ENCODE results near the gene IDUA. TPM values are rescaled to one million over a fixed set of nuclear protein-coding genes. Genes with fewer than 3 reads are reported as not detected.
"Not testable (repeated sequence)": the region's sequence is repeated elsewhere in the genome, so short reads cannot be mapped to it uniquely, and the experiment has no call there.

The IDUA gene
- total and polyA plus RNA-seq, 12 donors: 1.6 to 109 (median 31.2) TPM

DNA sequence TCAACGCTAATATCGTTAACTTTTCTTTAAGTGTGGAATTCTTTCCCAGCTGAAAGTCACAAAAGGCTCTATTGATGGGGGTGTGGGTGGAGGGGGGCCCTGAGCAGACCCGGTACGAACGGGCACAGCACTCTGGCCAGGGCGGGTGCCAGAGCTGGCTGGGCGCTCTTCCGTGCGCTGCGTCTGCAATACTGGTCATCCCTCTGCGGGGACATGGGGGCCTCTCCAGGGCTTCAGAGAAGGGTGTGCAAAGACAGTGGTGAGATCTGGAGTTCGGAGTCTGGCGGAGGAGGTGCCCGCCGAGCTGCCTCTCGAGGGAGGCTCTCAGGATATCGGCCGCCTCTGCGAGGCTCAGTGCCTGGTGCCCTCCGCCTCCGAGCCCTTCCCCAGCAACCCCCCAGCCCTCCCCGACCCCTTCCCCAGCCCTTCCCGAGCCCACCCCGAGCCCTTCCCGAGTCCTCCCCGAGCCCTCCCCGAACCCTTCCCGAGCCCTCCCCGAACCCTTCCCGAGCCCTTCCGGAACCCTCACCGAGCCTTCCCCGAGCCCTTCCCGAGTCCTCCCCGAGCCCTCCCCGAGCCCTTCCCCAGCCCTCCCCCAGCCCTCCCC lies 58.9 kb downstream of the IDUA start:
- H3K36me3 ChIP-seq (replicated peaks in 1 of 2): no peaks in the 10 kb centered on the region
- WGBS, 4 donors: 77 to 86% (median 79%) methylated on average over 11 to 36 of the region's 36 CpGs
- peak in 4 of 7 donors; percentile 9 to 17 (median 16) for DNase-seq
- TF ChIP-seq CTCF (IDR thresholded peaks at IDR 0.05) (no peak), POLR2A (IDR thresholded peaks at IDR 0.05) (no peak)
- no peak overlapping the region for H3K4me3 ChIP-seq
- intact Hi-C loops (cut with DNase I): no loop called here
- H3K4me1 ChIP-seq (replicated peaks in 1 of 2): peaks cover 5 to 11% of the 10 kb centered on the region in 2 donors
- H3K27me3 ChIP-seq: peaks cover 7% of the 10 kb centered on the region
- no peak overlapping the region for H3K27ac ChIP-seq
- H3K9me3 ChIP-seq (replicated peaks in 1 of 3): no peaks in the 10 kb centered on the region

DNA sequence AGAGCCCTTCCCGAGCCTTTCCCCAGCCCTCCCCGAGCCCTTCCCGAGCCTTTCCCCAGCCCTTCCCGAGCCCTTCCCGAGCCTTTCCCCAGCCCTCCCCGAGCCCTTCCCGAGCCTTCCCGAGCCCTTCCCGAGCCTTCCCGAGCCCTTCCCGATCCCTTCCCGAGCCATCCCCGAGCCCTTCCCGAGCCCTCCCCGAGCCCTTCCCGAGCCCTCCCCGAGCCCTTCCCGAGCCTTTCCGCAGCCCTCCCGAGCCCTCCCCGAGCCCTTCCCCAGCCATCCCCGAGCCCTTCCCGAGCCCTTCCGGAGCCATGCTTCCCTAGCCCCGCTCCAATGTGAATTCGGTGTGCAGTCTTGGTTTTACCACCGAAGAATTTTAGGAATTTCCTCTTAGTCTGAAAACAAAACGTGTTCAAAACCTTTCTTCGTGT lies 59.8 kb downstream of the IDUA start:
- WGBS, 4 donors: 15 to 37% (median 29%) methylated on average over 28 to 29 of the region's 29 CpGs
- H3K27me3 ChIP-seq; intact Hi-C loops (cut with DNase I); H3K9me3 ChIP-seq (replicated peaks in 1 of 3); H3K36me3 ChIP-seq (replicated peaks in 1 of 2): not testable (repeated sequence)
- peaks cover 5 to 11% of the 10 kb centered on the region in 2 donors for H3K4me1 ChIP-seq (replicated peaks in 1 of 2)
- peak; percentile 74 to 82 (median 80) for DNase-seq
- H3K27ac ChIP-seq: peak overlapping the region in 1 of 5 donors; percentile 3
- peak overlapping the region in 1 of 4 donors; percentile 2 for H3K4me3 ChIP-seq

- intact Hi-C loops (cut with DNase I): no loop called here
- 60 to 62% (median 61%) methylated on average over 13 to 41 of the region's 41 CpGs for WGBS, 4 donors
- no peaks in the 10 kb centered on the region for H3K36me3 ChIP-seq (replicated peaks in 1 of 2)
- peak in 5 of 7 donors; percentile 13 to 38 (median 32) for DNase-seq
- H3K4me3 ChIP-seq: peak overlapping the region in 1 of 4 donors; percentile 2
- no peaks in the 10 kb centered on the region for H3K9me3 ChIP-seq (replicated peaks in 1 of 3)
- H3K4me1 ChIP-seq (replicated peaks in 1 of 2): peaks cover 5 to 11% of the 10 kb centered on the region in 2 donors
- peak overlapping the region in 1 of 5 donors; percentile 3 for H3K27ac ChIP-seq
- peaks cover 12% of the 10 kb centered on the region for H3K27me3 ChIP-seq
- no peak for TF ChIP-seq CTCF (IDR thresholded peaks at IDR 0.05)
- no peak for TF ChIP-seq POLR2A (IDR thresholded peaks at IDR 0.05)
These were observed 60.5 kb downstream of the IDUA start for GRCh38 chr4:1047106-1047975.

DNA sequence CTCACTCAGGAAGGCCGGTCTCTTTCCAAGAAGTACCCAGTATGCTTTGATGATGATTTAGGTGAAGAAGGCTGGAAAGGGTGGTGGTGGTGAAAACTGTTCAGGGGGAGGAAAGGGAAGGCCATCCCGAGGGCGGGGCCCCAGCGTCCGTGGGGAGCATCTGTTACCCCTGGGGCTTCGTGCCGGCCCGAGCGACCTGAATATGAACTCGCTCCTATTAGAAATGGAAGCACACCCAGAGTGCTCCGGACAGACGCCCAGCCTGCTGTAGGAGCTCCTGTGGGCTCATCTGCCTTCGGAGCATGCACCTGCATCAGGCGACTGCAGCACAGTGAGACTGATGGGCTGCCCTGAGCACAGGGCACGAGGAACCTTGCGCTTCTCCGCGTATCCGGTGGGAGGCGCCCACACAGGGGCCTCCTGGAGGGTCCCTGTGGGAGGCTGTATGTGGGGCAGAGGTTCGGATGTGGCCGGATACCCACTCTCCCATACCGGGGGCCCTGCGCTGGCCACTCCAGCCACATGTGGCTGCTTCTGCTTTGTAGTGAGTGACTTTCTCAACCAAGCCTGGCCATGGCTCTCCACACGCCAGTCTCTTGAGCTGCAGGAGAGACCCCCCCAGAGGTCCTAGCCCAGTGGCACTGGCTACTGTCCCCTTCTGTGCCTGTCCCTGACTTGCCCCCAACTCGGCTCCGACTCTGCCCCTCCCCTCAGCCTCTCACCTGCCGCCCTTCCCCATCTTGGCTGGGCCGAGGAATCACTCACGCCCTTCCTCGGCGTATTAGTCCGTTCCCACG lies 61.3 kb downstream of the IDUA start:
- Histone ChIP-seq H3K36me3 (replicated peaks in 1 of 2) (no peaks in the 10 kb centered on the region), H3K9me3 (replicated peaks in 1 of 3) (no peaks in the 10 kb centered on the region), H3K4me1 (replicated peaks in 1 of 2) (peaks cover 5 to 11% of the 10 kb centered on the region in 2 donors), H3K27me3 (peaks cover 15% of the 10 kb centered on the region), H3K4me3 (no peak overlapping the region), H3K27ac (peak overlapping the region in 1 of 5 donors; percentile 1)
- DNase-seq: peak in 5 of 7 donors; percentile 6 to 46 (median 18)
- TF ChIP-seq POLR2A (IDR thresholded peaks at IDR 0.05): no peak
- TF ChIP-seq CTCF (IDR thresholded peaks at IDR 0.05): no peak
- 74 to 91% (median 79%) methylated on average over 22 to 34 of the region's 34 CpGs for WGBS, 4 donors
- intact Hi-C loops (cut with DNase I): no loop called here
